ENCODE measurements around the gene OSBPL5. TPM values are rescaled to one million over a fixed set of nuclear protein-coding genes. Genes with fewer than 3 reads are reported as not detected.

Gene OSBPL5
- total and polyA plus RNA-seq, 2 of the 4 experiments (the other 2 are of a cell fraction): 14.9 to 22.3 TPM

- dilution Hi-C loops (cut with HindIII; ENCODE audit: low sequenced_read_pairs, unreplicated experiment): no loop called here
- BruUV-seq (replicated peaks): no TSS peak
Observed at GRCh38 chr11:3182462-3182852, 17.3 kb upstream of the OSBPL5 start.

More at GRCh38 chr11:3182462-3182852, 17.3 kb upstream of the OSBPL5 start:
- no peaks in the 10 kb centered on the region for H3K79me1 ChIP-seq (ENCODE audit: low read depth in 1 of 2, low read length in 2 of 2)
- no peak overlapping the region for H2BK5ac ChIP-seq (ENCODE audit: low read depth, low read length, poor library complexity, severe bottlenecking)
- H2AK9ac ChIP-seq (replicated peaks; ENCODE audit: low read depth, low read length, poor library complexity): no peak overlapping the region
- DNase-seq (no peak), ATAC-seq (ENCODE audit: low read depth) (no peak)
- no peaks in the 10 kb centered on the region for H3K9me3 ChIP-seq (ENCODE audit: control insufficient read depth, insufficient read depth, low read length)
- no peak overlapping the region for H3K14ac ChIP-seq (replicated peaks; ENCODE audit: low read depth, low read length)
- H4K20me1 ChIP-seq (ENCODE audit: insufficient read depth, low read length): no peaks in the 10 kb centered on the region
- no peak overlapping the region for H2BK120ac ChIP-seq (ENCODE audit: low read depth, low read length)
- no peaks in the 10 kb centered on the region for H3K9me1 ChIP-seq (ENCODE audit: insufficient read depth, low read length)
- H3K4me1 ChIP-seq (ENCODE audit: control insufficient read depth, insufficient read depth, low read length): 0 out of 2 replicates have a peak, but pooled peaks cover 2% of the 10 kb centered on the region
- no peak overlapping the region for H3K9ac ChIP-seq (ENCODE audit: low read depth, low read length)
- H3K56ac ChIP-seq (ENCODE audit: extremely low read depth, insufficient read depth, low read length): no peak overlapping the region
- no peak overlapping the region for H2BK15ac ChIP-seq (ENCODE audit: low read depth, low read length)
- no peak overlapping the region for H3K23ac ChIP-seq (ENCODE audit: low read depth, low read length)
- H4K91ac ChIP-seq (ENCODE audit: insufficient read depth, low read depth, low read length): no peak overlapping the region
- no peak overlapping the region for H4K5ac ChIP-seq (ENCODE audit: low read depth, low read length)
- H3K4me2 ChIP-seq (ENCODE audit: low read depth, low read length): no peak overlapping the region
- in situ Hi-C loops (cut with MboI; ENCODE audit: low sequenced_read_pairs): no loop called here
- H3K27me3 ChIP-seq (ENCODE audit: control insufficient read depth, insufficient read depth, low read length): peaks cover 24% of the 10 kb centered on the region
- no peaks in the 10 kb centered on the region for H3K36me3 ChIP-seq (ENCODE audit: control insufficient read depth, insufficient read depth, low read length)
- TF ChIP-seq USF2 (IDR thresholded peaks at IDR 0.05; ENCODE audit: low read depth, low read length) (no peak), FOS (IDR thresholded peaks at IDR 0.05; ENCODE audit: low read depth, low read length) (no peak), RAD21 (IDR thresholded peaks at IDR 0.05; ENCODE audit: low read length) (no peak), SMC3 (IDR thresholded peaks at IDR 0.05; ENCODE audit: low read depth, low read length) (no peak), CEBPB (IDR thresholded peaks at IDR 0.05; ENCODE audit: low read depth, low read length) (no peak), RFX5 (IDR thresholded peaks at IDR 0.05; ENCODE audit: low read depth, low read length) (no peak), MXI1 (IDR thresholded peaks at IDR 0.05; ENCODE audit: borderline replicate concordance, low read depth, low read length) (no peak), POLR2A (IDR thresholded peaks at IDR 0.05; ENCODE audit: low read depth, low read length) (no peak), CHD1 (IDR thresholded peaks at IDR 0.05; ENCODE audit: low read depth, low read length) (no peak), ELK1 (IDR thresholded peaks at IDR 0.05; ENCODE audit: borderline replicate concordance, low read depth, low read length) (no peak), CTCF (conservative IDR thresholded peaks at IDR 0.05; ENCODE audit: low read depth, low read length) (no peak)
- no peak overlapping the region for H2AFZ ChIP-seq (replicated peaks; ENCODE audit: low read length, poor library complexity)
- H3K4me3 ChIP-seq (ENCODE audit: insufficient read depth, low read depth, low read length): no peak overlapping the region
- H3K18ac ChIP-seq (ENCODE audit: low read depth, low read length): no peak overlapping the region
- no peak overlapping the region for H3K4ac ChIP-seq (ENCODE audit: low read depth, low read length)
- POLR2A ChIA-PET (ENCODE audit: unreplicated experiment): no interaction called here
- WGBS, 2 experiments (ENCODE audit: extremely low coverage in 2 of 2, insufficient read length in 1 of 2): 37% methylated on average over 2 of the region's 4 CpGs; no CpG with 5 or more reads in 1 of the 2 experiments
- intact Hi-C loops (cut with micrococcal nuclease): no loop called here
- H4K8ac ChIP-seq (ENCODE audit: low read depth in 2 of 2, low read length in 2 of 2): no peak overlapping the region
- no peak overlapping the region for H2AK5ac ChIP-seq (ENCODE audit: low read depth, low read length)
- no peak overlapping the region for H2BK20ac ChIP-seq (ENCODE audit: low read depth, low read length)
- H3K27ac ChIP-seq (ENCODE audit: insufficient read depth, low read length): no peak overlapping the region
- CTCF ChIA-PET: no interaction called here

Measured in IMR-90 (cell line).